NOMO-1 treated with DMSO at 0.1 percent for 48 hours (cell line): ENCODE results near the gene SAPCD2.
A peak's percentile ranks its signal among the peaks of the same experiment; 100 is the strongest.

Experiments
- DNase-seq: peaks from one replicate; lab custom pipeline; 2025; ENCODE audit not compliant: unreplicated experiment; lab: John Stamatoyannopoulos, UW

SAPCD2 gene

DNA sequence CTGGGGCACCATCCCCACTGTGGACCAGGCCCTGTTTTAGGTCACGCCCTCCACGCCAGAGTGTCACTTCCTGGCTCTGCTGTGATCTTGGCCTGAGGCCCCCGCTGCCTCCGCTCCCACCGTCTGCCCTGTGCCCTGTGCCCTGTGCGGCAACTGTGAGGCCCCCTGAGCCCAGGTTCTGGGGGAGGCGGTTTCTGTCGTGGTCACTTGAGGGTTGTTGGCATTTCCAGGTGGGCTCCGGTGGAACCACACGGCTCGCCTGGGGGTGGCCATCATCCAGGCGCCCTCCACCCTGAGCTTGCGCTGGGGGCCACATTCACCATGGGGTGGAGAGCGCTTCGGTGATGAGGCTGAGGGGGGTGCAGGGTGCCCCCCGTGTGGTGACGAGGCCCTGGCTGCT, 37.6 kb upstream of the SAPCD2 start:
- no peak for DNase-seq

DNA sequence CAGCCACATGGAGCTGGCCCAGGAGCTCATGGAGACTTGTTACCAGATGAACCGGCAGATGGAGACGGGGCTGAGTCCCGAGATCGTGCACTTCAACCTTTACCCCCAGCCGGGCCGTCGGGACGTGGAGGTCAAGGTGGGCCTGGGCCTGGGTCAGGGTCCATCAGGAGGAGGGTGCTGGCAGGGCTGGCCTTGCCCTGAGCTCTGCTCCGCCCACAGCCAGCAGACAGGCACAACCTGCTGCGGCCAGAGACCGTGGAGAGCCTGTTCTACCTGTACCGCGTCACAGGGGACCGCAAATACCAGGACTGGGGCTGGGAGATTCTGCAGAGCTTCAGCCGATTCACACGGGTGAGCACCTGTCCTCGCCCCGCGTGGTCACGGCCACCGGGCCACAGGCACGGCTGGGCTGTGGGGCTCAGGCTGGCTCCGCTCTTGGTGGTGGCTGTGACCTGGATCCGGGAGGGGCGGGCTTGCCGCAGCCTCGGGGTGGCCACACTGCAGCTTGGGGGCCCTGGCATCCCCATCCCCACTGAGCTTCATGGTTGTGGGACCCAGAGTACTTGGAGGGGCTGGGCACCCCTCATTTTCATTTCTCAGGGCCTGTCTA, 37.1 kb upstream of the SAPCD2 start:
- DNase-seq = no peak

DNA sequence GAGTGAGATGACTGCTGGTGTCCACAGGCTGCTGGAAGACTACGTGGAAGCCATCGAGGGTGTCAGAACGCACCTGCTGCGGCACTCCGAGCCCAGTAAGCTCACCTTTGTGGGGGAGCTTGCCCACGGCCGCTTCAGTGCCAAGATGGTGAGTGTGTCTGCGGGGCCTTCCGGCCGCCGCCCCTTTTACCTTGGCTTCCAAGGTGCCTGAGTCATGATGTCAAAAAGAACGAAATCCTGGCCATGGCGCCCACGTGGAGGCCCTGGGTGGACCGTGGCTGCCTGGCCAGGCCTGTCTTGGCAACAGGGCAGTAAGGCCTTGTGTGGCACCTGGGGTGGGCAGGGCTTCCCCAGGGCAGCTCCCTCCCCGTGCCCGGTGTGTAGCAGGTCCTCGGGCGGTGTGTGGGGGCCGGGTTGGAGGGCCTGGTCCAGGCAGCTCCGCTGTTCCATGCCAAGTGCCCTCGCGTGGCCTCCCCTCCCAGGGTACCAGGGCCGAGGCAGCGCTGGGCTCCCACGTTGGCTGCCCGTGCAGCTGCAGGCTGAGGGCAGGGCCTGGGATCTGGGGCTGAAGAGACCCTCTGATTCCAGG, 36.4 kb upstream of the SAPCD2 start:
- DNase-seq = no peak

DNA sequence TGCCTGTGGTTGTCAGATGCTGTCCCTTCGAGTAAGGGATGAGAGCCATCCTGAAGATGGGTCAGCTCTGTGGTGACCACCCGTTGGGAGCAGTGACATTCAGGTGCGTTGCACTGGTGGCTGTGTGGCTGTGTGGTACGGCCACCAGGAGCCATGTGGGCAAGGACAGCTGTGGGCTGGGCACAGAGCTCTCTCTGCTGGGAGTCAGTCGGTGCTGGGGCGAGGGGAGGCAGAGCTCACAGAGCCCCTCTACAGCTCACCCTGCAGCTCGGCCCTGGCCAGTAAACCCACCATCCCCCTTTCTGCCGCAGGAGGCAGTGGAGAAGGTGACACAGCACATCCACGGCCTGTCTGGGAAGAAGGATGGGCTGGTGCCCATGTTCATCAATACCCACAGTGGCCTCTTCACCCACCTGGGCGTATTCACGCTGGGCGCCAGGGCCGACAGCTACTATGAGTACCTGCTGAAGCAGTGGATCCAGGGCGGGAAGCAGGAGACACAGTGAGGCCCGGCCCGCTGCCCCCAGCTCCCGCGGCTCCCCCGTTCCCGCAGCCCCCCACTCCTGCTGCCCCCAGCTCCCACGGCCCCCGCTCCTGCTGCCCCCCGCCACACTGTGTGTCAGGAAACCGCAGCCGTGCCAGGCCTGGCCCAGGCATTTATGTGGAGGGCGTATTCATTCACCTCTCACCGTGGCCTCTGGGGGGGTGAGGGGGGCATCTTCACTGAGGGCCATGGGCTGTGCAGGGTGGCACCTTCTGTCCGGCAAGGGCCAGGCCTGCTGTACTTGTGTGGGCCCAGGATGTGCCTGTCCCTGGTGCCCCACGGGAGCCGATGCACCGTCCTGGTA, 35.7 kb upstream of the SAPCD2 start:
- DNase-seq = no peak

DNA sequence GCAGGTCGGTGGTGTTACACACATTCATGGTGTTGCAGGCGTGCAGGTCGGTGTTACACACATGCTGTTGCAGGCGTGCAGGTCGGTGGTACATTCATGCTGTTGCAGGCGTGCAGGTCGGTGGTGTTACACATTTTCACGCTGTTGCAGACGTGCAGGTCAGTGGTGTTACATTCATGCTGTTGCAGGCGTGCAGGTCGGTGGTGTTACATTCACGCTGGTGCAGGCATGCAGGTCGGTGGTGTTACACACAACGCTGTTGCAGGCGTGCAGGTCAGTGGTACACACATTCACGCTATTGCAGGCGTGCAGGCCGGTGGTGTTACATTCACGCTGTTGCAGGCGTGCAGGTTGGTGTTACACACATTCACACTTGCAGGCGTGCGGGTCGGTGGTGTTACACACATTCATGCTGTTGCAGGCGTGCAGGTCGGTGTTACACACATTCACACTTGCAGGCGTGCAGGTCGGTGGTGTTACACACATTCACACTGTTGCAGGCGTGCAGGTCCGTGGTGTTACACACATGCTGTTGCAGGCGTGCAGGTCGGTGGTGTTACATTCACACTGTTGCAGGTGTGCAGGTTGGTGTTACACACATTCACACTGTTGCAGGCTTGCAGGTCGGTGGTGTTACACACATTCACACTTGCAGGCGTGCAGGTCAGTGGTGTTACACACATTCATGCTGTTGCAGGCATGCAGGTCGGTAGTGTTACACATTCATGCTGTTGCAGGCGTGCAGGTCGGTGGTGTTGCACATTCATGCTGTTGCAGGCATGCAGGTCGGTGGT, 33.0 kb upstream of the SAPCD2 start:
- no peak for DNase-seq

DNA sequence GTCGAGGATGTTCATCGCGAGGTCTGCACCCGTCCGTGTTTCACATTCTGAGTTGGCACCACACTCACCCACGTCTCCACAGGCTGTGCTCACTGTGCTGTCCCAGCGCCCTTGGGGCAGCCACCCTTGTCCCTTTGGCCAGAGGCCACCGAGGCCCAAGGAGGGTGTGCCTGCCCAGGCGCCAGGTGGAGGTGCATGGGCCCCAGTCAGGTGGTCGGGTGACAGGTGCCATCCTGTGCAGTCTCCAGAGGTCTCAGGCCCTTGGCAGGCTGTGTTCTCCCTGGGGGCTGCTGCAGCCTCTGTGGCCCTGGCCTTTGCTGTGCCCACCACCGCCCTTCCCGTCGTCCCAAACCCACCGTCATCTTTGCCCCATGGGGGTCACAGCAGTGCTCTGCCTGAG, 28.9 kb upstream of the SAPCD2 start:
- no peak for DNase-seq

DNA sequence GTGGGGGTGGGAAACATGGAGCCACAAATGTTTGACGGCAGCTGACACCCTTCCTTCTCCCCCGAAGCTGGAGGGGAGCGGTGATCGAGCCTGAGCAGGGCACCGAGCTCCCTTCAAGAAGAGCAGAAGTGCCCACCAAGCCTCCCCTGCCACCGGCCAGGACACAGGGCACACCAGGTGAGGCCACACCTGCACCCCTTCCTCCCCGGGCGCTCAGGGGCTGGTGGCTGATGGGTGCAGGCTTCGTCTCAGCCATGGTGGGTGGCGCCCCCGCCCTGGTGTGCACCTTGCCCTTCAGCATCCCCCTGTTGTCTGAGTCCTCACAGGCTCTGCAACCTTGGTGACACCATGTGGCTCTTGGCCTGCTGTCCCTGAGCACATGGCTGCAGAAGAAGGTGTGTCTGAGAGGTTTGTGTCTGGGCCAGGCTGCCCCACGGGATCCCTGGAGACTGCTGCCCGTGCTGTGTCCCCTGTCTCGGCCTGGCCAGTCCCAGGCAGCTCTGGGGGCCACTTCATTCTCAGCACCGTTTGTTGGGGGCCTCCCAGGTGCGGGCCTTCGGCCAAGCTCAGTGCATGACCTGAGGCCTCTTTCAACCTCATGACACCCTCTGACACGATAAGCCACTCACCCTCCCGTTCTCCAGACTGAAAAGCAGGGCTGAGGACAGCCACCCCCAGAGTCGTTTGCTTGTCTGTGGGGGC, 27.6 kb upstream of the SAPCD2 start:
- DNase-seq = no peak

DNA sequence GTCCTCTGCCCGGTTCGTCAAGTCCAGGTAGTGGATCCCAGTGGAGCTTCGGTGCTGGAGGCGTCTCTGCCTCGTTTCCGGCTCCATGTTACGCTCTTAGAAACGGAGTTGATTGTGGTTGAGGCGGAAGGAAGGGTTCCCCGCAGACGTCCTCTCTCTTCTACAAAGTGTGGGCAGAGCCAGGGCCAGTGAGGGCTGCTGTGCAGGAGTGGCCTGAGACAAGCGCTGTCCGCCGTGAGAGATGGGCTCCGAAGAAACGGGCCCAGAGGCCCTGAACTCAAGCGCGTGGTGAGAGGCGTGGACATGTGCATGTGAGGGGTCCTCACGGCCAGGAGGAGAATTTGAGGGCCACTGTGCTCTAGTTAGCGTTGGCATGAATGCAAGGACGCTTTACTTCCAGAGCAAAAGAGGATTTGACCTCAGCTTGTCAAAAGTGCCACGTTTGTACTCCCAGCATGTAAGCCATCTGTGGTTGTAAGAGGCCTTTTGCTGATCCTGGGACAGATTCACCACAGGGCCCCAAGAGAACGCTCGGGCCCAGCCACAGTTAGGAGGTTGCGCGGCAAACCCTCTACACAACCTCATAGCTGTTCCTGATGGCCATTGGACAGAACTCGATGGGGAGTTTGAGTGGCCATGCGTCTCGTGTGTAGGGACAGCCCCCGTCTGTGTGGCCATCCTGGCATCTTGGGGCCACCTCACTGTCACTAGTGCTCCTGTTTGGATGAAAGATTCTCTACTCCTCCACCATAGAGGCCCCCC, 26.6 kb upstream of the SAPCD2 start:
- DNase-seq = no peak

DNA sequence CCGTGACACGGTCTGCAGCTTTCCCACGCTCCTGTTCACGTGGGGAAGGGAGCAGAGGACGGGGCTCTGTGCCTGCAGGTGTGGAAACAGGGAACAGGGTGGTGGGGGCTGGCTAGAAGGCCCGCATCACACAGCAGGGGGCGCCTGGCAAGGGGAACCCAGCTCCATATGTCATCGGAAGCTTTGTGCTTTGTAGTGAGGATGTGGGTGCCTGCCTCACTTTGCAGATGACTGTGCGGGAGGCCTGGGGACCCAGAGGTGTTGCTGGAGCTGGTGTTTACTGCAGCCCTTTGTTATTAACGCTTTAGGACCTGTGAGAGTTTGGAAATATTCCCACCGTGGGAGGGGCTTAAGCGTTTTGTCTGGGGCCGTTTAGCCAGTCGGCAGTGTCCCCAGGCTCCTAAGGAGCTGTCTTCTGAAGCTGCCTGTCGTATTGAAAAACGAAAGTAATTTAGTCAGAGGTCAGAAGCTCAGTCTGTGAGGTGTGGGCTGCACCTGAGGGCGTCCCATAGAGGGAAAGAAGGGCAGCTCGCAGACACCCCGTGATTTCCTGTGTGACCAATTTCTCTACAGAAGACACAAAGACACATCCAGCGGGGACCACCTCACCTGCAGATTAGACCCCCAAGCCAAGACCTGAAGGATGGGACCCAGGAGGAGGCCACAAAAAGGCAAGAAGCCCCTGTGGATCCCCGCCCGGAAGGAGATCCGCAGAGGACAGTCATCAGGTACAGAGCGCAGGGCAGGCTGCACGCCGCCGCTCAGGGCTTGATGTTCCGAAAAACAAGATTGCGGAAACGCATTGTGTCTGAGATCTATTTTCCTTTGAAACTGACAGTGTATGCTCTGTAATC, 25.5 kb upstream of the SAPCD2 start:
- DNase-seq = no peak

DNA sequence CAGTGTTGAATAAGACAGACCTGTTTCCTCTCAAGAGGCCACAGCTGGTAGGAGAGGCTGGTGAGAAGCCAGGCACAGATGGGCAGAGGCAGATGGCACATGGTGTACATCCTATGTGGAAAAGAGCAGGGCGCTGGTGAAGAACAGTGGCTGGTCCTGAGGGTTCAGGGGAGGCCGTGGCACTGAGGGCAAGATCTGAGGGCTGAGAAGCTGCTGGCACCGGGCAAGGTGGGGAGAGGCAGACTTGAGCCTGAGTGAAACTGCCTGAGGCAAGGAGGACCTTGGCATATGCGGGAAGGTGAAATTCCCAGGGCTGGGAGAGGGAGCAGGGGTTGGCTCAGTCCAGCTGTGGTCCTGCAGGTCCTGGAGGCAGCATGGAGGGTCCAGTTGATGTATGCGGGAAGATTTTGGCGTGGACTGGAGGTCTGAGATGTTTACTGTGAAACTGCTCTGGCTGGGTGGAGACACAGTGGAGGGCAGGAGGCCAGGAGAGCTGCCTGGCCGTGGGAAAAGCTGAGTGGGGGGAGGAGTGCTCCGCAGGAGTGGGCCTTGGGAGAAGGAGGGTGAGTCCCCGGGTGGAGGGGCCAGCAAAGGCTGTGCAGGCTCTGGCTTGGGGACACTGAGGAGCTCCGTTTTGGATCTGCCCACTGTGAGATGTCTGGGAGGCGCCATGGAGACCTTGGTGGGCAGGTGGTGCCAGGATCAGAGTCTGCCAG, 19.0 kb upstream of the SAPCD2 start:
- no peak for DNase-seq

DNA sequence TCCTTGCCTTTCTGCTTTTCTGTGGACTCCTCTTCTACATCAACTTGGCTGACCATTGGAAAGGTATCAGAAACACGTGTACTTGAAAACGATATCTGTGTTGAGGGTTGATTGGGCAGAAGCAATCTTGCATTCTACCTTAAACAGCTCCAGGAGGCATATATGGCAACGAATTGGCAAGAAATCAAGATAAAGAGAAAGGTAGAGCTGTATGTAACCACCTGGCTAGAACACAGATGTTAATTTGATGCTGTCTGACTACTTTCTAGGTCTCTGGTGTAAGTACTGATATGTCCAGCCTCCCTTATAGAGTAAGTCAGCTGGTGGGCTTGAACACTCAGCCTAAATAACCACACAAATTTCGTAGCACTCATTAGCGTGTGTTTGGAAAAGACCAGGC, 17.8 kb upstream of the SAPCD2 start:
- no peak for DNase-seq

DNA sequence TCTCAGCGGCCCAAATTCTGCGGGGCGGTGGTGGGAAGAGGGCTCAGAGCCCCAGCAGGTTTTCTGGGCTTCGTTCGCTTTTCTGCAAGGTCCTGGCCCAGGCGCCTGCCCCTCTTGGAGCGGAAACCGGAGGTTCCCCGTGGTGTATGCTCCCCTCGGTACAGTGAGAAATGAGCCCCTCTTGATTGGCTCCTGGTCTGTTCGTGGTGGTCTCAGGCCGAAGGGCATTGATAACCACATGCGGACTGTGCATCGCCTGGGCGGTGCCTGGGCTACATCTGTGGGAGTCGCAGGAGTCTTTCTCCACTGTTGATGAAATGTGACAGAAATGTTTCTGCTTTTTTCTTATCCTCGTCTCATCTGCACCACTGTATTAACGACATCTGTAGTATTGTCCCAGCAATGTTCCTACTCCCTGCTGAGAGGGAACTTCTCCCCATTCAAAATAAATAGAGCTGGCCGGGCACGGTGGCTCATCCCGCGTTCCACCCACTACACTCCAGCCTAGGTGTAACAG, 17.1 kb upstream of the SAPCD2 start:
- no peak for DNase-seq

DNA sequence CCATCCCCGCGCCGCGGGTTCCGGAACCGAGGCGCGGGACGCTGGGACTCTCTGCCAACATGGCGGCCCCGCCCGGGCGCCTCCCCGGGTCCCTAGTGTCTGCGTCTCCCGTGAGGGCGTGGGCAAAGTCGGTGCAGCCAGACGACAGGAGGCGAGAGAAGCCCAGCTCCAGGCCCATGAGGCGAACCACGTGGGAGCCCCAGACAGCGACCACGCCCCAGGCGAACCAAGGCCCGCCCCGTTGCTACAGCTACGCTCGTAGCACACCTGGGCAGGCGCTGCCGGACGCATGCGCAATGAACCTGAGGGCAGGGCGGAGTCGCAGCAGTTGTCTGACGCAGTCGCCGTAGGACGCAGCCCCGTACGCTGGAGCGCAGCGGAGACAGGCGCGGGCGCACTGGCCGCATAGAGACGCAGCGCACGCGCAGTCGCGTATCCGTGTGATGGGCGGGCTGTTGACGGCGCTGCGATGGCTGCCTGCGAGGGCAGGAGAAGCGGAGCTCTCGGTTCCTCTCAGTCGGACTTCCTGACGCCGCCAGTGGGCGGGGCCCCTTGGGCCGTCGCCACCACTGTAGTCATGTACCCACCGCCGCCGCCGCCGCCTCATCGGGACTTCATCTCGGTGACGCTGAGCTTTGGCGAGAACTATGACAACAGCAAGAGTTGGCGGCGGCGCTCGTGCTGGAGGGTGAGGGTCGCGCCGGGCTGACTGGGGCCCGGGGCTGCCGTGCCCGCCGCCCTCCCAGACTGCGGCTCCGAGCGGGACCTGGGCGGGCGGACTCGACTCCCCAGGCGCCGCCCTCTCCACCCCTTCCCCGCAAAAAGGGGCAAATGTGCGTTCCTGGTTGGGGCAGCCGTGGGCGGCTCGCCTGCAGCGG, 16.4 kb upstream of the SAPCD2 start, which contains the start of gene MAN1B1:
Gene MAN1B1, plus strand, starts transcription at position 455 of the 878 bp plus-strand sequence. Its CDS starts 15 bp downstream, at position 470.
- DNase-seq = peak; percentile 100

DNA sequence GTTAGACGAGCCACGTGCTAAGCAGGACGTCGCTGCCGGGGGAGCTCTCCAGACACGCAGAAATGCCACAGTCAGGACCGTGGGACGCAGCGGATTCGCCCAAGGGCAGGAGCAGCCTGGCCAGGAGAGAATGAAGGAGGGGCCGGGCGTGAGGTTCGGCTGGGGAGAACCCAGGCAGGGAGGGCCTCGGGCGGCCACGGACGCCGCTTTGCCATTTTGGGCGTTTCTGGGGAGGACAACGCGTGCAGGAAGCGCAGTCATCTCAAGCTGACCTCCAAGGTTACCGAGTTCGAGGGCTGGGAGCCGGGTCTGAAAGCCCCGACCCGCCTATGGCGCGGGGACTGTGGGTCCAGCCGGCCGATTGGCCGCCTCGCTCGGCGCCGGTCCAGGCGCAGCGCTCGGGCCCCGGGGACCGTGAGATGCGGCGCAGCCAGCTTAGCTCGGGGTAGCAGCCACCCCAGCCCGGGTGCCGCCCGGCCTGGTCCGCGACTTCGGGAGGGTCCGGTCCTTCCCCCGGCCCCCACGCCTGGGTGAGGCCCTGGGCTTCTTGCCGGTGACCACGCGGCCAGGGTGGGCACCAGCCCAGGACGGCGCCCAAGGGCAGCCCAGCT, 15.7 kb upstream of the SAPCD2 start:
- no peak for DNase-seq

DNA sequence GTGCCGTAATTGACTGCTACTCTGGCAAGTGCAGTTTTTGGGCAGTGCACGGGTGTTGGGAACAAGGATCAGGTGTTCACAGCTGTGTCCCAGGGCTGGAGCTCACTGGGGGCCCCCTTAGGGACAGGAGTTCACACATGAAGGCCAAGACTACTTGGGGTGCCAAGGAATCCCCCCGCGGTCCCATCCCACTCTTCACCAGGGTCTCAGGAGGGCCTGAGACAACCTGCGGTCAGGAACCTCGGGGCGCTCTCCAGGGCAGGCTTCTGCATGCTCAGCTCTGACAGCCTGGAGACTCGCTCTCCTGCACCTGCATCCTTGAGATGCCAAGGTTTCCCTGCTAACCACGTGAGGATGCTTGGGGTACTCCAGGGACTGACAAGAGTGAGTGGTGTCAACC, 14.2 kb upstream of the SAPCD2 start:
- DNase-seq = no peak

DNA sequence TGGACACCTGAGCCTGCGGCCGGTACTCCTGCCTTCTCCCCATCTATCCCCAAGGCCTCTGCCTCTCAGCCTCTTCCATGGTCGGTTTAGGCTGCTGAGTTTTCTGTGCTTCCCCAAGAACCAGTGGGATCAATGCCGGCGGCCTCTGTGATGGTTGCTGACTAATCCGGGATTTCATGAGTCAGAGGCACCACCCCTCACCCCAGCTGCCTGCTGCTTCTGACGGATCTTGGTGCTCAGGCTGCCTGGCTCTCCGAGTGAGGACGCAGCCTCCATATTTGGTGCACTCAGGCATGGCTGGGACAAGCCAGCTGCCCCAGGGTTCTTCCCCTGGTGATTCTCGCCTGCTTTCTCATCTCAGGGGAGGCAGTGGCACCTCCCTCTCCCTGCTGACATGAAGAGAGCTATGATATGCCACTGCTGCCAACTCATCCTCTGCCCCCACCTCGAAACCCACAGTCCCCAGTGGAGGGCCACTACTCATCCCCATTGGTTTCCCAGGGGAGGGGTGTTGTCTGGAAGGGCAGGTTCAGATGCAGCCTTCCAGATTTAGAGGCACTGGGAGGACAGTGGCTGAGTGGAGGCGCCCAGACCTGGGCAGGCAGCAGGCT, 13.1 kb upstream of the SAPCD2 start:
- no peak for DNase-seq

DNA sequence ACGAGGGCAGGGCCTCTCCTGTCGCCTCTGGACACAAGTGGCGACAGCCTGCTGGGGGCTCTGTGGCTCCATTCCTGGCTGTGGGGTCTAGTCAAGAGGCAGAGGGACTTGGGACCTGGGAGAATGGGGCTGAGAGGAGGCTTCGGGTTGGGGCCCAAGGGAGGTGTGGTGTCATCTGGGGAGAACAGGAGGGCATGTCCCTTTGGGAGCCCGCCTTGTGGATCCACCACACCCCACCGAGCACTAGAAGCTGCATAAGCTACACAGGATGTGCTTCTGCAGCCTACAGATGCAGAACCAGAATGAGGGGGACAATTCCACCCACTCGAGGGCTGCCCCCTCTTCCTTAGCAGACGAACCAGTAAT, 12.6 kb upstream of the SAPCD2 start:
- no peak for DNase-seq
